ENCODE measurements around the gene POU3F1.

POU3F1 gene

DNA sequence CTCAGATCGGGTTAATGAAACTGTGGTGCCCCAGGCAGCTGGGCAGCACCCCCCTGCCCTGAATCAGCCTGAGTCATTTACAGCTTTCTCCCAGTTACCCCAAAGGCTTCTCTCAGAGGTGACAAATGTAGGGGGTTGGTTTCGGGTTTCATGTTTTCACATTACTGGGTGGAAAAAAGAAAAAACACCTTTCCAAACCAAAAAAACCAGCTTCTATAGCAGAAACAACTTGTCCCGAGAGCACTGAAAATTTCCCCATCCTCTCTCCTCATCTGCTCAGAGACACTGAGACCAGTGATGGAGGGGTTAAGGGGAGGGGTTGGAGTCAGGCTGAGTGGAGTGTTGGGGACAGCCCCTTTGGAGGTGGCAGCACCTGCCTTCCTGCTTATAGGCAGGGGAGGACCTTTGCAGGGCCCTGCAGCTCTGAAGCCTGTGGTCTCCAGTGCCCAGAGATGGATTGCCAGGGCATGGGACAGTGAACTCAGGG lies 18.4 kb downstream of the POU3F1 start:
- DNase-seq (ENCODE audit: low read depth in 2 of 3, low spot score in 1 of 3), result peak; percentile 77 to 81 (median 78)

DNA sequence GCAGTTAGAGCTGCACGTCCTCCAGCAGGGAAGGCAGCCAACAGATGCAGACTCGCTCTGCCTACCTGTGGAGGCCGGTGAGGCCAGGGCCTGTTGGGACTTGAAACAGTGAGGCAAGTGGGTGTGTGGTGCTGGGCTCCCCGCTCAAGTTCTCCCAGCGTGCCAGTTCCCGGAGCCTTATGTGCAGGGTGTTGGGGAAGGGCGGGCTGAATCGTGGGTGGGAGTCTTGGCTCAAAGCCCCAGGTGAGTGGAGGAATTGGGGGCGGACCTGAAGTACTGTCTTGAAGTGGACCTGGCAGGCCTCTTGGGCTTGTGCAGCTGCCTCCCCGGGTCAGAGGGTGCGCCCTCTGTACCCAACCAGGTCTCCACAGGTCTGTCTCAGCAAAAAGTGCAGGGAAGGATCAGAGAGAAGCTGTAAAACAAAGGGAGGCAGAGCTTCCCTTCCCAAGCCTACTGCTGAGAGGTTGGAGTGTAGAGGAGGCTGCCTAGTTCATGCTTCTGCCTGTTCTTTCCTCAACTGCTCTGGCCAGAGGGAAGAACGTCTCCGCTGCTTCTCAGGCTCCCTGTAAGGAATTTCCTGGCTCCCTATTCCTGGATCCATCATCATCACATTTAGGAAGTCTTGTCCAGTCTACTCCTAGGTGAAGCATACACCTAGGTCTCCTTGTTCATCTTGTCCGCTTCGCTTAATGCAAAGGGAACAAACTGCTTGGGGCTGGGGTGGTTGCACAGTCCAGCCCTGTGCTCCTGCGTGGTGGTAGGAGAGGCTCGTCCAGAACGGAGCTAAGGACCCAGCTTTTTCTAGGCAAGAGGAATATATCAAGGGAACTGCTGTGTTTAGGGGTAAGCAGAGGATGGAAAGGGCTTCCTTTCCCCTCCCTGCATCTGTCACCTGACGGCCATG lies 19.1 kb downstream of the POU3F1 start:
- DNase-seq (ENCODE audit: low read depth in 2 of 3, low spot score in 1 of 3), result no peak

DNA sequence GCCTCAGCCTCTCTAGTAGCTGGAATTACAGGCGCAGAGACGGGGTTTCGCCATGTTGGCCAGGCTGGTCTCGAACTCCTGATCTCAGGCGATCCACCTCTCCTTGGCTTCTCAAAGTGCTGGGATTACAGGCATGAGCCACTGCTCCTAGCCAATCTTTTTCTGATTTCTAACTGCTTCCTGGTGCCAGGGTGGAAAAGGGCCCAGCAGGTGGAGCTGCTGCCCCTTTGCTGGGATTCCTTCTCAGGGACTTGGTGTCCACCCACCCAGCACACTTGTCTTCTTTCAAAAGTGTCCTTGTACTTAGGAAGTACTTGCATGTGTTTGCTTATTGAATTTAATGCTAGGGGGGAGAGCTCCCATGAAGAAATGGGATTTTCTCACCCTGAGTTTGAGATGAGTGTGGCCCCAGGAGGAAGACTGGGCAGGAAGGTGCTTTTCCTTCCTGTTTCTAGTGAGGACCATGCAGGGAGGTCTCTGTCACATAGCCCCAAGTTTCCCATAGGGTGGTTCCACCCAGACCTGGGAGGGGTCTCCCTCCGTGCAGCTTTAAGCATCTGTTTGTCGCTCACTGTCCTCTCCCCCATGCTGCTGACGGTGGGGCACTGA lies 19.9 kb downstream of the POU3F1 start:
- DNase-seq (ENCODE audit: low read depth in 2 of 3, low spot score in 1 of 3), result peak; percentile 44 to 55 (median 52)

DNA sequence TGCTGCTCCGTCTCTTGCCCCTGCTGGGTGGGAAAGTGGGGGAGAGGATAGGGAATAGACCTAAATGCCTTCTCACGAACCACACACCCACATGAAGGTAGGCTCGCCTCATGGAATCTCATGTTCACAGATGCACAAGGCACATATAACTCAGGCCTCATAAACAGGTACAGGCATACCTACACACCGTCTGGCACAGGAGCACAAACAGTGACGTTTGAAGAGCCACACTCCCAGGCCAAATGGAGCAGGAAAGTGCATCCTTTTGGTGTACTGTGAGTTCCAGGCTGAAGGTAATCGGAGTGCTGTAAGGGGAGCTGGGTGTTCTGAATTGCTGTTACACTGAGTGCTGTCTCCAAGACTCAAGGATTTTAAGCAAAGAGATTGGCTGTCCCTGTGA lies 20.9 kb downstream of the POU3F1 start:
- no peak for DNase-seq (ENCODE audit: low read depth in 2 of 3, low spot score in 1 of 3)

DNA sequence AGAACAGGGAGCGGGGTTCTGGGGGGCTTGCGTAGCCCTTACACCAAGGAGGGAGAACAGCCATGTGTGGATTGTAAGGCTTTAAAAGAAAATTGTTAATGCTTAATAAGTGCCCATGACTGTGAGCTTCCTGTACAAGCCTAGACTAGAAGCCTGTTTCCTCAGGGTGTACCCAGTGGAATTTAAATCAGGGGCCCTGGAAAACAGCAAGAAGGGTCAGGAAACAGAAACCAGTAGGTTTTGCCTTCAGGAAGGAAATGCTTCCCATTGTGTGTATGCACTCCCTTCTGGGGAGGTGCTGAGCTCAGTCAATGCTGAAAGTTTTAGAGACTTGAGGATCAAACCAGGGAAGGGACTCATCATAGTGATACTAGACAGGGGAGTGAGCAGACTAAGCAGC lies 21.4 kb downstream of the POU3F1 start:
- DNase-seq (ENCODE audit: low read depth in 2 of 3, low spot score in 1 of 3), result no peak

DNA sequence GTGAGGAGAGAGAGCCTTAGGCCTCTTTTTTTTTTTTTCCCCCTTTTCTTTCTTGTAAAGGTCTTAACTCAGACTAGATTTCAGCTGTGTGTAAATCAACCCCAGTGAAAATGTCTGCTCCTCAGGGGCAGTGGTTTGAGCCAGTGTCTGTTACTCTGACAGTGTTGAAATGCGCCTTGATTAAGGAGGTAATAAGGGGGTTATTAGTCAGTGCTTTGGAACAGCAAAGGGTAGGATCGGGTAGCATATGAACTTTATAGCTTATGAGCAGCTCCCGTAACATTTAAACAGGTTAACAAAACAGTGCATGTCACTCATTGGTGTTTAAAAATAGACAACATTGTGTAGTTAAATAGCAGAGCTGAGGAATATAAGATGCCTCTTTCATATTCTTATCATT lies 23.8 kb downstream of the POU3F1 start:
- DNase-seq (ENCODE audit: low read depth in 2 of 3, low spot score in 1 of 3), result no peak

DNA sequence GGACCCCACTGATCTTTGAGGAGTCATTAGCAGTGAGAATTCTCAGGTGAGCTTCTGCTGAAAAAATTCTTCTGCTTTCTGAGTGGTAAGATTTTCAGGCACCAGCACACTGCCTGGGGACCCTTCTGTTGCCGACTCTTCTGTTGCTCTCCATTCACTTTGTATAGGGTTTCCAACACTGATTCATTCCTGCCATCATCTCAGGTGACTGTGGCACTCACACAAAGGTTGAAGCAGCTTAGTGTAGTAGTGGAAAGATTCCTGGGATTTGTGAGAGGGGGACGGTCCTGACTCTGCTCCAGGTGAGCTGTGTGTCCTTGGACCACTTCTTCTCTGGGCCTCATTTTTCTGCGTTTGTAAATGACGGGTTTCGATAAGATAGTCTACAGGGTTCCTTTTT lies 24.6 kb downstream of the POU3F1 start:
- no peak for DNase-seq (ENCODE audit: low read depth in 2 of 3, low spot score in 1 of 3)

DNA sequence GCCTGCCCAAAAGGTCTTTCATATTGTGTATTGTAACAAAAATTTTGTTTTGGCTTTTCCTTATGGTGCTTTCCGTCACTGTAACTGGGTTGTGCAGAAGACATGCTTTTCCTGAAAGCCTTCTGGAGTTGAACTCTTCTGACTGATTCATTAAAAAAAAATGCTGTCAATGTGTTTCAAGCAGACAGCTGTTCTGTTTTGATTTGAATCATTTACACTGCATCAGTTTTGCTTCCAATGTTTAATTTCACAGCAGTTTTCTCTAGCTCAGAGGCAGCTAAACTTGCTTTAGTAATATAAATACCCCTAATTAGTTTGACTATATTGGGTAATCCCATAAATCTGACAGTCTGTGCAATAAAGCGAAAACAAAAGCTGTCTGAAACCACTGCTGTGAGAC lies 26.2 kb downstream of the POU3F1 start:
- no peak for DNase-seq (ENCODE audit: low read depth in 2 of 3, low spot score in 1 of 3)

DNA sequence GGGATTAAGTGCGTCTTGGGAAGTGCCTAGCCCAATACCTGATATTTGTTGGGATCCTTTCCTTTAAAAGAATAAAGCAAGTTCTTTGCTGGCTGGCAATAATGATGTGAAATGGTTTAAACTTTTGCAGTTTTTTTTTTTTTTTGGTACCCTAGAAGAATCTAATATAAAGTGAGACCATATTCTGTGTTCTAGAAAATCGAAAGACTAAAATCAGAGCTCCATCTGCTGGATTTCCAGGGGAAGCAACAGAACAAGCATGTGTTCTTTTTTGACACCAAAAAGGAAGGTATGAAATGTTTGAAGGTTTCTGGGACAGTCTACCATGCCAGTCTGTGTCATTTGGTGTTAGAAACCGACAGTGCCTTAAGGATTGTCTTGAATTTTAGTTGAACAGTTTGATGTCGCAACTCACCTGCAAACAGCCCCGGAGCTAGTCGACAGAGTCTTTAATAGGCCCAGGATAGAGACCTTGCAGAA lies 27.7 kb downstream of the POU3F1 start:
- no peak for DNase-seq (ENCODE audit: low read depth in 2 of 3, low spot score in 1 of 3)

DNA sequence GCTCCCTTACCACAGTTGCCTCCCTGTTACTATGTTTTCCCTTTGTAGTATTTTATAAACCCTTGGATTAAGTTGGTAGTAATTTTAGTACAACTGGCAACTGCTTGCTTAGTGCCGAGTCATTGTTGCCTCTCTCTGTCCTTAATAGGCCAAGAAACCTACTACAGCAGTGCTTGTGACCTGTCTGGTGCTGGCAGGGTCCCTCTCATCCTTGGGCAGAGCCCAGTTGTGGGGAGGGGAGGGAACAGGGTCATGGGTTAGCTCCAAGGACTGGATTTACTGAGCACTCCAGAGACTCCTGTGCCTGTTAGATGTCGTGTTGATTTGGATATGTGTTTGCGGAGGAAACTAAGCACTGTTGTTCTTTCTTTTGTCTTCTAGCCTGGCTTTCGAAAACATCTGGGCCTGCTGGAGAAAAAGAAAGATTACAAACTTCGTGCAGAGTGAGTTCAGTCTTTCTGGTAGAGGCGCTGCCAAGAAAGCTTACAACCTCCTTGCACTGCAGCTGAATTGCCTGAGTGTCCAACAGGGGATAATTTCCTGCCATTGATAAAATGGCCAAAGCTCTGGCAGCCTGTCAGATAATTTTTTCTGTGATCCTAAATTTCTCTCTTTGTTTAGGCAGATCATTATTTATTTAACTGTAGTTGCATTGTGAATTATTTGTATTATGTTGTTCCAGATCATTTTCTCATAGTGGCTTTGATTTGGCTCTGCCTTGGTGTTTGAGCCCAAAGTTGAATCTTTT lies 30.4 kb downstream of the POU3F1 start:
- DNase-seq (ENCODE audit: low read depth in 2 of 3, low spot score in 1 of 3), result no peak

DNA sequence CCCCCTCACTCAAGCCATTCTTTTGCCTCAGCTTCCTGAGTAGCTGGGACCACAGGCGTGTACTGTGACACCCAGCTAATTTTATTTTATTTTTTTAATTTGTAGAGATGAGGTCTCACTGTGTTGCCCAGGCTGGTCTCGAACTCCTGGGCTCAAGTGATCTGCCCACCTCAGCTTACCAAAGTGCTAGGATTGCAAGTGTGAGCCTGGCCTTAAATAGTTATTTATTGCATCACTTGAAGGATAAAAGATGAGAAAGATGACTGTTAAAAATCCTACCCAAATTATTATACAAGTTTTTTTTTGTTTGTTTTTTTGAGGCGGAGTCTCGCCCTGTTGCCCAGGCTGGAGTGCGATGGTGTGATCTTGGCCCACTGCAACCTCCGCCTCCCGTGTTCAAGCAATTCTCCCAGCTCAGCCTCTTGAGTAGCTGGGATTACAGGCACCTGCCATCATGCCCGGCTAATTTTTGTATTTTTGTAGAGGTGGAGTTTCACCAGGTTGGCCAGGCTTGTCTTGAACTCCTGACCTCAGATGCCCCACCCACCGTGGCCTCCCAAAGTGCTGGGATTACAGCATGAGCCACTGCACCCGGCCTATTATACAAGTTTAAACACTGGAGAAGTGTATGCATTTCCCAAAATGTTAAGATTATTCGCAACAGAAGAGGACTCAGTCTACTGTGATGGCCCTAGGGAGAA lies 31.7 kb downstream of the POU3F1 start:
- no peak for DNase-seq (ENCODE audit: low read depth in 2 of 3, low spot score in 1 of 3)

DNA sequence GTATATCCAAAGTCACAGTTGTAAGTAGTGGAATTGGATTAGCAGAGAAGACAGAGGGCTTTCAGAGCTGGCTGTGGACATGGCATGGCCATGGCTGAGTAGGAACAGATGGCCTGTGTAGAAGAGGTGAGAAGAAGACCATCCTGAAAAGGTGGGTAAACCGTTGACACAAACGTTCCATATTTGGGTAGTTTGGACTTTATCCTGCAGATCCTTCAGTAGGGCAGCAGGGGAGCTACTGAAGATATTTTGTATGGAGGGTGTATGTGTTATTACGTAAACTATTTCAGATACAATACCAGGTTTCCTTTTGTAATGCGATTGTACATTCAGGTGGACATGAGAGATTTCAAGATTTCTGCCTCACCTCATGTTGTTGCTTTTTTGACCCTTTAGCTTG lies 32.4 kb downstream of the POU3F1 start:
- DNase-seq (ENCODE audit: low read depth in 2 of 3, low spot score in 1 of 3), result no peak

DNA sequence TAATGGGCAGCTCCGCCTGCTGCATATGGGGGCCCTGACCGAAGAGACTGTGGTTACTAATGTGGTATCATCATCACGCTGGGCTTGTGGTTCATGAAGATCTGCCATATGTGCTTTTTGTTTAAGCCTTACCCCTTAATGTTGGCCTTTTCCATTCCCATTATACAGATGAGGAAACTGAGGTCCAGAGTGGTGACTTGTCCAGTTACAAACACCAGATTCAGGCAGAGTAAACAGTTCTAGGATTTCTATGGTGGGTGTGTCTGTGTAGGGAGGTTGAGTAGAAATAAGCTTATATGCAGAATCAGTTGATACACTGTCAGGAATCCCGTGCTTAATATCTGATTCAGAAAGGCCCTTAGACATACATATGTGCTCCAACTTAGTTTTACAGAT lies 33.4 kb downstream of the POU3F1 start:
- DNase-seq (ENCODE audit: low read depth in 2 of 3, low spot score in 1 of 3), result no peak

DNA sequence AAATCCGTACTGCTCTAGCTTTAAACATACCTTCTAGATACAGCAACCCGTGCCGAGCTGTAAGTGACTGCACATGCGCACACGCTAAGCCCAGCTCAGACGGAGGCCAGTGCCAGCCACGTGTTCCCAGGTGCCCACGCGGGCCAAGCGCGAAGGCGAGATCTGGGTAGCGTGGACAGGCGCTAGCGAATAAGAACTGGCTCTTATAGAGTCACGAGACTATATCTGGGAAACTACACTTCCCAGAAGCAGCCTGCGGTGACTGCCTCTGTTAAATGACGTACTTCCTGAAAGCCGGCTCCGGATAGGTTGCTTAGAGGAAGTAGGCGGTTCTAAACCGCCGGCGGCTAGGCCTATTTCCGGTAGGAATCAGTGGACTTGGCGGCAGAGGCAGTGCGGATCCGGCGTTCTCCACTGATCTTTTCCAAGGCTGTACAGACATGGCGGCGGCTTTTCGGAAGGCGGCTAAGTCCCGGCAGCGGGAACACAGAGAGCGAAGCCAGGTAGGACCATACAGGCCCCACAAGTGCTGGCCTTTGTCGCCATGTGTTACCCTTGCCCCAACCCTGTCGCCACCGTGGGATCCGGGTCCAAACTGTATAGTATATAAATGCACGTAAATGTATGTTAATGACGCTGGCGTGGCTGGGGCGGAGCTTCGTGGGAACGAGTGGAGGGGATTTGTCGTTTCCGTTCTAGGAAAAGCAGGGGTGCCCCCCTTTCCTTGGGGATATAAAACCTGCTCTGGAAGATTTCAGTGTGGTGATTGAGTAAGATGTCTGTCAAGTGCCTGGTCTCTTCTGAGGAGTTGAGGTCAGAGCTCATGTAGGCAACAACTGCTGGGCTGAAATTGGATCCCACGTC lies 34.0 kb downstream of the POU3F1 start, which contains the start of gene UTP11:
UTP11 (plus strand) TSS at position 372 of the 864 bp plus-strand sequence; CDS start at position 441, 69 bp downstream.
- peak; percentile 81 to 92 (median 87) for DNase-seq (ENCODE audit: low read depth in 2 of 3, low spot score in 1 of 3)

DNA sequence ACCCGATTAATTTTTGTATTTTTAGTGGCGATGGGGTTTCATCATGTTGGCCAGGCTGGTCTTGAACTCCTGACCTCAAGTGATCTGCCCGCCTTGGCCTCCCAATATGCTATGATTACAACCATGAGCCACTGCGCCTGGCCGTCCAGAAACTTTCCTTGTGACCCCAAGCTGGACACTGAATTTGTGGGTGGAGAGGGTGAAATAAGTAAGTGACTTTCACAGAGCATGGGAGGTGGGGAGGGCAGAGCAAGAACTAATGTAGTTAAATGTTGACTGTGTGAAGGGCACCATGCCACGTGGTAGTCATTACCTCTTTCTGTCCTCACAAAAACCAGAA lies 36.8 kb downstream of the POU3F1 start:
- no peak for DNase-seq (ENCODE audit: low read depth in 2 of 3, low spot score in 1 of 3)

DNA sequence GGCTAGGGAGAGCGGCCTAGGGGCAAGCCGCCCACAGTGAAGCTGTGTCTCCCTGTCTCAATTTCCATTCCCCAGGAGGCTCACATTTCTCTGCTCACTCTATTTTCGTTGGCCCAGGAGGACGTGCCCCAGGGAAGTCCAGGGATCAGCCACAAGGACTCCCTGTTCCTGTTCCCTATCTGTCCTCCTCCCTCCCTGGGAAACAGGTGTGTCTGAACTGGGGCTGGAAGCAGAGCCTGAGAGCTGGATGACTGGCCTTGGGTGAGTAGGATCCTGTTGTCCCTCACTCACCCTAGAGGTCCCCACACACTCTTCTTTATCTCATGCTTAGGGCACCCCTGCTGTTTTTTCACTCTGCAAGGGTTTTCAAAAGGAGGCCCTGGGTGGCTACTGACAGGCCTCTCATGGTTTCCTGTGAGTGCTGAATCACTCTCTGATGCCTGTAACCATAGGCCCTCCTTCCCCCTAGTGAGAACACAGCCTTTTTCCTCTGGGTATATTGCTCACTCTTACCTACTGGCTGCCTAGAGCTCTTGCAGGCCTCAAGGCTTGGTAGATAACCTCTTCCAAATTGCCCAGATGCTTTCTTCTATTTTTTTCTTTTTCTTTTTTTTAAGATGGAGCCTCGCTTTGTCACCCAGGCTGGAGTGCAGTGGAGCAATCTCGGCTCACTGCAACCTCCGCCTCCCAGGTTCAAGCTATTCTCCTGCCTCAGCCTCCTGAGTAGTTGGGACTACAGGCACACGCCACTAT lies 37.3 kb downstream of the POU3F1 start:
- DNase-seq (ENCODE audit: low read depth in 2 of 3, low spot score in 1 of 3), result peak in 2 of 3 donors; percentile 58 to 66

DNA sequence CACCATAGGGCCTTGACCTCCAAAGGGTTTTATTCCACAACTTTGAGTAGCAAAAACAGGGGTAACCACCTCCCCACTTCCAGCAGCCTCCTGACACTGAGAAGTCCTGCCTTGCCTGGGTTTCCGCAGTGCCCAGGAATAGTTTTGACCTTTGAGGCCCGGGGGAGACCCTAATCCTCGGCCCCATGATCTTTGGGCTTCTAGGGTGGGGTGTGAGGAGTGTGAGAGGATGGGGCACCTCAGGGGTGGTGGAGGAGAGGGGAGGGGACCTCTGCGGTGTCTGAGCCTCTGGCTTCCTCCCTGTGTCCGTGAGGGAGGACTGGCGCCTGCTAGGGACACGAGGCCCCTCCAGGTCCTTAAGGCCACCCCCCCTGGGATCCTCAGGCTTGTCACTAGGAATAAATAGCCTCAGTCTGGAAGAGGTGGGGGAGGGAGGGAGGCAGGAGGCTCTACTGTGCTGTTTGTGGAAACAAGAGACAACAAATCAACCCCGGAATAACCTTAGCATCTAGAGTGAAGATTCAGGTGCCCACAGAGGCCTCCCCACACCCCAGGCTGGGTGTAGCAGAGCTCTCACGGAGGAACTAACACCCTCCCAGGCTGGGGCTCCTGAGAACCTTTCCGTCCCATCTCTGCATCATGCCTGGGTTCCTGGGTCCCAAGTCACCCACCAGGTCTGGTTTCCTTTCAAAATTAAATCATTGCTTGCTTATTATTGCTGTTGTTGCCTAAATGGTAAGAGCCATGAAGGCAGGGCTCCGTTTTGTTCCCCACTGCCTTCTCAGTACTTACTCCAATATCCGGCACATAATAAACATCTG lies 40.4 kb downstream of the POU3F1 start:
- no peak for DNase-seq (ENCODE audit: low read depth in 2 of 3, low spot score in 1 of 3)

DNA sequence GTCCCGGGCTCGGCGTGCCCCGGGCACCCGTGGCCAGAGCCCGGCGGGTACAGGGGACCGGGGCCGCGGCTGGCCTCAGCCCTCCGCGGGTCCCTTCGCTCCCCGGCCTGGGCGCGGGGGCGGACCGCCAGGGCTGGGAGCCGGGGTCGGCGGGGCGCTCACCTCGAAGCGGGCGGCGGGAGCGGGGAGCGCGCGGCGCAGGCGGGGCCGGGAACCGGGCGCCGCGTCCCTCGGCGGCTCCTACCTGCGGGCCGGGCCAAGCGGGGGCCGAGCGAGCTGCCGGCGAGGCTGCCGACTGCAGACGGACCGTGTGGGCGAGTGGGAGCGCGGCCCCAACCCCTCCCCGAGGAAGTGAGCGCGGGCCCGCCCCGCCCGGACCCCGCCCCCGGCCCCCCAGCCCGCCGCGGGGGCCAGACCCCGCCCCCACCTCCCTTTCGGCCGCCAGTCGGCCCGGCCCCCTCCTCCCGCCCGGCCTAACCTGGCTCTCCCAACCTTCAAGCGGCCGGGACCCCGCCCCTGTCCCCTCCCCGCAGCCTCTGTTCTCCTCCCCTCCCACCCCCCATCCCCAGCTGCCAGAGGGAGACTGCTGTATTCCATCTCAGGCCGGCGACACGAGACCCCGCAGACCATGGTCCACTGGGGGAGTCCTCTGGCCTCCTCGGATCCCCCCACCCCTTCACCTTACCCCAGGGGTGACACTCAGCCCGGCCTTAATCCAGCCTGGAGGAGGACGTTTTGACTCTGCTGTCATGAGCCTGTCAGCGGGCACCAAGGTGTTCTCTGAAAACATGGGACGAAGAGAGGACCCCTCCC lies 41.2 kb downstream of the POU3F1 start, which contains the start of gene FHL3:
FHL3 (minus strand) TSS at position 320 of the 813 bp plus-strand sequence. CDS start 6,102 bp downstream, outside the sequence.
- DNase-seq (ENCODE audit: low read depth in 2 of 3, low spot score in 1 of 3), result peak in 1 of 3 donors; percentile 46

Data from stimulated activated CD4-positive, alpha-beta T cell treated with anti-CD3 and anti-CD28 coated beads, Interleukin-12 subunit alpha, Interleukin-12 subunit beta, amount 100 ng/mL, for 48 hours (primary cell).